ENCODE data around the gene TP53I3. TPM values are rescaled to one million over a fixed set of nuclear protein-coding genes. Genes with fewer than 3 reads are reported as not detected.
A peak's percentile ranks its signal among the peaks of the same experiment; 100 is the strongest.

TP53I3 gene
- total RNA-seq, 2 experiments from 2014 or later, result 0.38 to 0.82 TPM

DNA sequence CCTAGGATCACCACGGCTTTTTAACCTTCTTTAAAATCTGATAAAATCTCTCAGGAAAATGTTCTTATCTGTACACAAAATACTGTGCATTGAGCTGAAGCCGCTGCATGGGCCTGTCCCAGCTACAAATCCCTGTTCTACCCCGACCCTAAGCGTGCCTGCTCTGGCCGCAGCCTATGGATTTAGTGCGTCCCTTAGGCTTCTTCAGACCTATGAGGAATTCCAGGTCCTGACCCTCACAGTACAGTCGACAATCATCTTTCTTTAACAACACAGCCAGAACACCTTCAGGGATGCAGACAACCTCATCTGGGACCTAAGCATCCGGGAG is 37.0 kb downstream of the TP53I3 start:
- CTCF ChIA-PET (ENCODE audit: unreplicated experiment), result interaction anchor here (0.9 to 1.4 kb wide), 3 partner anchors 12 to 122 kb away, joined by 3 to 10 read pairs (median 3); partner anchors contain the start of gene SF3B6

DNA sequence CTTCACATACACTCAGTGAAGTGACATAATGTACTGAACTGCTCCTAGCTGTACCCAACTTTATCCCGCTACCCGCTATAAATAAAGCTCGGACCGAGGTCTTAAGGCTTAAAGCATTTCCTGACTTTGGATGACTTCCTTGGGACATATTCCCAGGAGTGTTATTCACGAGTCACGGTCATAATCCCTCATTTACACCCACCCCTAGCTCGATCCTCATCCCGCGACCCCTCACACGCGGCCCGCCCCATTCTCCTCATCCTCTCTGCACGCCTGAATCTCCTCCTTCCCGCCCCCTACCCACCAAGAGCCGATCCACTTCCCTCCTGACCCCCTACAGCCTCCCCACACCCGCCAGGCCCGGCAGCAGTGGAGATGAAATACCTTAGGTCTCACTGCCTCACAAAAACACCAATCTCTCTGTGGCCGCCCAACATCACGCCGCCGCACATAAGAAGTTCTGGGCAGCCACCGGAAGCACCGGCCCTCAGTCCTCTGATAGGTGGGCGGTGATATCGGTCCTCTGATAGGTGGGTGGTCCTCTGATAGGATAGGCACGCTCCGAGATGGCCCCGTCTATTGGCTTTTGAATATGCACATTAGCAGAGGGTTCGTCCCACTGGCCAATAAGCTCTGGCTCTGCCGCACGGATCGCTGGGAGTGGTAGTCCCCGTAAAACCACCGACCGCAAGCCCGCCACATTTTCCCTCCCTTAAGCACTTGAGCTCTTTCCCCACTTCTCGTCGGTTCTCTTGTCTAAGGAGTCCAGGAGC is 37.5 kb downstream of the TP53I3 start, which contains the start of gene WDCP:
Gene WDCP (minus strand): TSS at position 462 of the 773 bp plus-strand sequence. CDS start 7,897 bp downstream, outside the sequence.
- TF ChIP-seq, protein P1, sequence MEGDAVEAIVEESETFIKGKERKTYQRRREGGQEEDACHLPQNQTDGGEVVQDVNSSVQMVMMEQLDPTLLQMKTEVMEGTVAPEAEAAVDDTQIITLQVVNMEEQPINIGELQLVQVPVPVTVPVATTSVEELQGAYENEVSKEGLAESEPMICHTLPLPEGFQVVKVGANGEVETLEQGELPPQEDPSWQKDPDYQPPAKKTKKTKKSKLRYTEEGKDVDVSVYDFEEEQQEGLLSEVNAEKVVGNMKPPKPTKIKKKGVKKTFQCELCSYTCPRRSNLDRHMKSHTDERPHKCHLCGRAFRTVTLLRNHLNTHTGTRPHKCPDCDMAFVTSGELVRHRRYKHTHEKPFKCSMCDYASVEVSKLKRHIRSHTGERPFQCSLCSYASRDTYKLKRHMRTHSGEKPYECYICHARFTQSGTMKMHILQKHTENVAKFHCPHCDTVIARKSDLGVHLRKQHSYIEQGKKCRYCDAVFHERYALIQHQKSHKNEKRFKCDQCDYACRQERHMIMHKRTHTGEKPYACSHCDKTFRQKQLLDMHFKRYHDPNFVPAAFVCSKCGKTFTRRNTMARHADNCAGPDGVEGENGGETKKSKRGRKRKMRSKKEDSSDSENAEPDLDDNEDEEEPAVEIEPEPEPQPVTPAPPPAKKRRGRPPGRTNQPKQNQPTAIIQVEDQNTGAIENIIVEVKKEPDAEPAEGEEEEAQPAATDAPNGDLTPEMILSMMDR (conservative IDR thresholded peaks at IDR 0.05; ENCODE audit: low read length), result no peak
- TF ChIP-seq EZH2phosphoT487 (IDR thresholded peaks at IDR 0.05; ENCODE audit: borderline replicate concordance, low read depth, low read length), result no peak
- peak within 1 kb of the TSS; percentile 25 for H3K27ac ChIP-seq (ENCODE audit: low read depth, low read length, poor library complexity, severe bottlenecking)
- intact Hi-C loops (cut with micrococcal nuclease; ENCODE audit: unreplicated experiment), result loop anchor here (5.0 kb wide), 1 partner anchor 120 kb away; the partner anchor contains the start of gene ATAD2B
- H3K79me2 ChIP-seq (ENCODE audit: insufficient read depth, low read depth, low read length), result peaks cover 20% of the 10 kb centered on the region
- no peaks in the 10 kb centered on the region for H3K9me2 ChIP-seq (ENCODE audit: insufficient read depth, low read length)
- H2AFZ ChIP-seq (ENCODE audit: low read length), result peak within 1 kb of the TSS; percentile 89
- no peaks in the 10 kb centered on the region for H3K9me3 ChIP-seq (ENCODE audit: low read length)
- H4K20me1 ChIP-seq (ENCODE audit: insufficient read depth, low read length), result peaks cover 3% of the 10 kb centered on the region; the same call in 1 of the 2 replicates
- CTCF ChIA-PET (ENCODE audit: unreplicated experiment), result interaction anchor here (0.9 to 1.4 kb wide), 4 partner anchors 12 to 121 kb away, joined by 3 to 10 read pairs (median 3); partner anchors contain the start of gene SF3B6
- H3K36me3 ChIP-seq (ENCODE audit: insufficient read depth, low read length), result no peaks in the 10 kb centered on the region
- no TSS peak for BruUV-seq (replicated peaks)
- DNase-seq (ENCODE audit: low spot score), result peak; percentile 98
- POLR2A ChIA-PET, result interaction anchor here (0.5 to 2.3 kb wide), 21 partner anchors 10 to 550 kb away, joined by 3 to 16 read pairs (median 5); partner anchors contain the start of genes ATAD2B, ITSN2 and SF3B6
- peak within 1 kb of the TSS; percentile 85 for H3K4me3 ChIP-seq (ENCODE audit: low read depth, low read length, poor library complexity, severe bottlenecking)
- peaks cover 24% of the 10 kb centered on the region for H3K4me1 ChIP-seq (ENCODE audit: insufficient read depth, low read length, poor library complexity, severe bottlenecking)
- H3K4me2 ChIP-seq (ENCODE audit: low read length), result peak within 1 kb of the TSS; percentile 99

More for the DNA sequence above, 37.0 kb downstream of the TP53I3 start:
- no peak for TF ChIP-seq EZH2phosphoT487 (IDR thresholded peaks at IDR 0.05; ENCODE audit: borderline replicate concordance, low read depth, low read length)
- TF ChIP-seq, protein P1 (conservative IDR thresholded peaks at IDR 0.05; ENCODE audit: low read length), result no peak
- POLR2A ChIA-PET, result interaction anchor here (0.9 to 2.3 kb wide), 18 partner anchors 9 to 549 kb away, joined by 3 to 16 read pairs (median 5); partner anchors contain the start of genes ATAD2B, ITSN2 and SF3B6
- H3K4me2 ChIP-seq (ENCODE audit: low read length), result peak overlapping the region; percentile 51
- H3K36me3 ChIP-seq (ENCODE audit: insufficient read depth, low read length), result no peaks in the 10 kb centered on the region
- H3K4me1 ChIP-seq (ENCODE audit: insufficient read depth, low read length, poor library complexity, severe bottlenecking), result peaks cover 24% of the 10 kb centered on the region
- H3K27ac ChIP-seq (ENCODE audit: low read depth, low read length, poor library complexity, severe bottlenecking), result no peak overlapping the region
- no peaks in the 10 kb centered on the region for H3K9me2 ChIP-seq (ENCODE audit: insufficient read depth, low read length)
- no peaks in the 10 kb centered on the region for H3K9me3 ChIP-seq (ENCODE audit: low read length)
- peak overlapping the region; percentile 85 for H3K4me3 ChIP-seq (ENCODE audit: low read depth, low read length, poor library complexity, severe bottlenecking)
- H4K20me1 ChIP-seq (ENCODE audit: insufficient read depth, low read length), result peaks cover 3% of the 10 kb centered on the region; the same call in 1 of the 2 replicates
- no peak for DNase-seq (ENCODE audit: low spot score)
- H2AFZ ChIP-seq (ENCODE audit: low read length), result peak overlapping the region; percentile 89
- peaks cover 20% of the 10 kb centered on the region for H3K79me2 ChIP-seq (ENCODE audit: insufficient read depth, low read depth, low read length)
- no TSS peak for BruUV-seq (replicated peaks)
- intact Hi-C loops (cut with micrococcal nuclease; ENCODE audit: unreplicated experiment), result loop anchor here (5.0 kb wide), 1 partner anchor 120 kb away; the partner anchor contains the start of gene ATAD2B
